K562 (cell line): ENCODE data around the gene ADARB2. TPM values are rescaled to one million over a fixed set of nuclear protein-coding genes. Genes with fewer than 3 reads are reported as not detected.

Experiments used
- ATAC-seq: fragments of 200-7000 bp; cut with Tn5 transposase; 3 replicates; pipeline ENCODE4 v1.9.1; 2020; ENCODE audit warnings: moderate library complexity
- BruUV-seq: library from RNA; stranded (reverse); fragments of 400-500 nt; replicated peaks from 2 replicates; lab custom pipeline; 2021; lab: Mats Ljungman, UMichigan
- CTCF ChIA-PET: fragments of 300-600 bp; formaldehyde crosslinking; extraction: SDS; loops from one replicate; lab custom pipeline; 2021; ENCODE audit warnings: low intra/inter-chr PET ratio; lab: Yijun Ruan, JAX
- POLR2A ChIA-PET: fragments of 300-600, 350-650 bp; sonication (Branson Sonifier 250); formaldehyde crosslinking; extraction: SDS; loops from one replicate; lab custom pipeline; 2021; ENCODE audit warnings: antibody characterized with exemption, inconsistent platforms; lab: Yijun Ruan, JAX
- DNase-seq, 4 experiments: peaks; one replicate each; pipeline versions ENCODE4 v3.0.0 to v3.0.0-alpha.2; 2011 to 2018; ENCODE audit warnings: low spot score in 3 of 4, mixed read lengths in 3 of 4; ENCODE audit errors: extremely low read depth in 1 of 4
- FAIRE-seq: peaks from 2 replicates; lab custom pipeline; 2011; peaks lifted over from hg19 to GRCh38; lab: Jason Lieb, UNC
- H2AFZ ChIP-seq: 2 replicates; pipeline ENCODE4 v1.6.0; 2011; ENCODE audit warnings: low read depth, low read length, control low read depth, inconsistent platforms
- H3K27ac ChIP-seq: fragments of 200-600 bp; 3 replicates; pipeline ENCODE4 v1.8.0; 2011; ENCODE audit warnings: low read depth, mild to moderate bottlenecking, control low read depth, inconsistent platforms, low read length, moderate library complexity, mixed read lengths; ENCODE audit errors: extremely low read depth
- H3K27me3 ChIP-seq, 2 experiments: fragments of 300-600 bp in 1 of 2; 2 replicates in 1 of 2; 3 replicates in 1 of 2; pipeline versions ENCODE4 v1.6.0 to v1.8.0; 2011; ENCODE audit warnings: inconsistent platforms in 2 of 2, low read length in 2 of 2, mild to moderate bottlenecking in 1 of 2, mixed read lengths in 1 of 2, moderate library complexity in 1 of 2; ENCODE audit not compliant: control insufficient read depth in 2 of 2, insufficient read depth in 2 of 2
- H3K36me3 ChIP-seq: fragments of 300-600 bp; 3 replicates; pipeline ENCODE4 v1.8.0; 2011; ENCODE audit warnings: mild to moderate bottlenecking, low read length, inconsistent platforms; ENCODE audit not compliant: control insufficient read depth, insufficient read depth
- H3K4me1 ChIP-seq, 2 experiments: fragments of 200-600 bp in 1 of 2; replicated peaks in 1 of 2; 2 replicates in 1 of 2; 3 replicates in 1 of 2; pipeline versions ENCODE4 v1.5.1 to v1.8.0; 2011; ENCODE audit warnings: inconsistent platforms in 2 of 2, low read length in 2 of 2, mild to moderate bottlenecking in 1 of 2, mixed read lengths in 1 of 2, moderate library complexity in 1 of 2; ENCODE audit not compliant: control insufficient read depth in 2 of 2, insufficient read depth in 2 of 2
- H3K4me2 ChIP-seq: 2 replicates; pipeline ENCODE4 v1.6.1; 2011; ENCODE audit warnings: low read length, control low read depth, inconsistent platforms, mixed read lengths; ENCODE audit not compliant: insufficient read depth
- H3K4me3 ChIP-seq: fragments of 200-600 bp; sonication (generic), shearing (Covaris generic); 2 replicates; pipeline ENCODE4 v1.5.1; 2016; ENCODE audit warnings: control low read depth, inconsistent platforms
- H3K79me2 ChIP-seq: fragments of 200-600 bp; 3 replicates; pipeline ENCODE4 v1.8.0; 2011; ENCODE audit warnings: low read length, inconsistent platforms; ENCODE audit not compliant: control insufficient read depth, insufficient read depth
- H3K9ac ChIP-seq, 2 experiments: 2 replicates each; pipeline versions ENCODE4 v1.6.0 to v1.6.1; 2011; ENCODE audit warnings: low read depth in 2 of 2, low read length in 2 of 2, control low read depth in 1 of 2, inconsistent platforms in 1 of 2, mild to moderate bottlenecking in 1 of 2, mixed read lengths in 1 of 2; ENCODE audit not compliant: insufficient read depth in 1 of 2
- H3K9me1 ChIP-seq: one replicate; pipeline ENCODE4 v1.6.0; 2011; ENCODE audit warnings: inconsistent platforms, mild to moderate bottlenecking, low read length, moderate library complexity; ENCODE audit not compliant: control insufficient read depth, insufficient read depth
- H3K9me3 ChIP-seq: replicated peaks from 2 replicates; pipeline ENCODE4 v1.5.1; 2011; ENCODE audit warnings: low read depth, low read length, inconsistent platforms; ENCODE audit not compliant: control insufficient read depth, insufficient read depth
- H4K20me1 ChIP-seq: replicated peaks from 2 replicates; pipeline ENCODE4 v1.6.1; 2011; ENCODE audit warnings: low read length, inconsistent platforms, mixed read lengths; ENCODE audit not compliant: control insufficient read depth, insufficient read depth
- ARNT ChIP-seq, 2 experiments: fragments of 450-650 bp; IDR thresholded peaks; 2 replicates each; pipeline ENCODE4 v1.6.1; 2016; ENCODE audit warnings: mild to moderate bottlenecking in 1 of 2
- CBX3 ChIP-seq, 2 experiments: IDR thresholded peaks; 1 replicate in 1 of 2; 2 replicates in 1 of 2; pipeline ENCODE4 v1.6.1; 2012; ENCODE audit warnings: inconsistent platforms in 2 of 2, low read length in 2 of 2, borderline replicate concordance in 1 of 2, control low read depth in 1 of 2
- CEBPG ChIP-seq, 3 experiments: fragments of 200-800 bp in 1 of 3; sonication (Bioruptor generic) in 1 of 3; sonication (generic) in 1 of 3; formaldehyde crosslinking in 1 of 3; IDR thresholded peaks in 2 of 3; conservative IDR thresholded peaks in 1 of 3; 2 replicates each; pipeline versions ENCODE4 v1.6.1 to v1.8.0; 2016 to 2022; ENCODE audit warnings: missing compliant biosample characterization in 2 of 3, missing genetic modification characterization in 2 of 3, mild to moderate bottlenecking in 1 of 3, missing genetic modification reagents in 1 of 3
- DACH1 ChIP-seq: fragments of 450-650 bp; IDR thresholded peaks from 2 replicates; pipeline ENCODE4 v1.6.1; 2018; ENCODE audit not compliant: partially characterized antibody
- FOXJ3 ChIP-seq: sonication (generic); formaldehyde crosslinking; IDR thresholded peaks from 2 replicates; pipeline ENCODE4 v1.4.0; 2020; ENCODE audit warnings: mild to moderate bottlenecking, missing genetic modification reagents
- KHSRP ChIP-seq: fragments of 450-650 bp; IDR thresholded peaks from 2 replicates; pipeline ENCODE4 v1.6.1; 2017
- NFIC ChIP-seq: fragments of 450-650 bp; IDR thresholded peaks from 2 replicates; pipeline ENCODE4 v1.6.1; 2017; ENCODE audit warnings: mild to moderate bottlenecking, inconsistent platforms
- NR1H2 ChIP-seq: sonication (generic); formaldehyde crosslinking; IDR thresholded peaks from 2 replicates; pipeline ENCODE4 v1.4.0; 2020; ENCODE audit warnings: mild to moderate bottlenecking, missing genetic modification reagents
- NR2F6 ChIP-seq: fragments of 450-650 bp; formaldehyde crosslinking; IDR thresholded peaks from 2 replicates; pipeline ENCODE4 v1.4.0; 2020; ENCODE audit warnings: mild to moderate bottlenecking
- PHF8 ChIP-seq: fragments of 200-600 bp; sonication (generic); IDR thresholded peaks from 2 replicates; pipeline ENCODE4 v1.6.1; 2012; ENCODE audit warnings: mixed run types, mild to moderate bottlenecking, inconsistent platforms, low read length, moderate library complexity, borderline replicate concordance
- SUPT5H ChIP-seq: fragments of 450-650 bp; IDR thresholded peaks from 2 replicates; pipeline ENCODE4 v1.6.1; 2016
- ZNF217 ChIP-seq: sonication (generic); formaldehyde crosslinking; IDR thresholded peaks from 2 replicates; pipeline ENCODE4 v1.8.0; 2022; ENCODE audit warnings: mild to moderate bottlenecking, missing genetic modification reagents
- ZNF347 ChIP-seq: fragments of 450-650 bp; formaldehyde crosslinking; IDR thresholded peaks from 2 replicates; pipeline ENCODE4 v1.4.0; 2020; ENCODE audit warnings: low read depth, mild to moderate bottlenecking, moderate library complexity
- ZNF398 ChIP-seq: fragments of 250-450 bp; sonication (Bioruptor Pico); IDR thresholded peaks from 2 replicates; pipeline ENCODE4 v1.8.0; 2021; ENCODE audit warnings: moderate library complexity, mild to moderate bottlenecking, inconsistent platforms
- ZNF431 ChIP-seq: sonication (generic); formaldehyde crosslinking; IDR thresholded peaks from 2 replicates; pipeline ENCODE4 v1.8.0; 2022; ENCODE audit warnings: mild to moderate bottlenecking, missing genetic modification reagents
- ZNF695 ChIP-seq: fragments of 450-650 bp; formaldehyde crosslinking; IDR thresholded peaks from 2 replicates; pipeline ENCODE4 v1.4.0; 2020; ENCODE audit warnings: mild to moderate bottlenecking, moderate library complexity
- ZNF79 ChIP-seq: fragments of 250-450 bp; sonication (Bioruptor Pico); IDR thresholded peaks from 2 replicates; pipeline ENCODE4 v1.4.0; 2020; ENCODE audit warnings: low read depth, mild to moderate bottlenecking, moderate library complexity
- WGBS: fragments of 100-300 bp; shearing (Covaris generic); methylation state at CpG from one replicate; pipeline ENCODE4 v1.1.6; 2016; ENCODE audit warnings: low coverage, mixed read lengths; ENCODE audit not compliant: insufficient coverage; ENCODE audit errors: missing lambda C conversion rate; 5-methylcytosine and 5-hydroxymethylcytosine counted together
- in situ Hi-C: fragments of 300-500 bp; cut with MboI; formaldehyde crosslinking; loops from 4 replicates; pipeline ENCODE4 v1.15.0; 2018; ENCODE audit warnings: inconsistent platforms, mixed read lengths
- intact Hi-C: fragments of 100-400 bp; cut with micrococcal nuclease; formaldehyde crosslinking; loops from 2 replicates; pipeline ENCODE4 v1.14.2; 2022
- polyA plus RNA-seq, 8 experiments: library from polyadenylated mRNA; depleted of rRNA in 4 of 8; stranded (reverse) in 5 of 8; unstranded in 3 of 8; fragments of >200 nt; fragmentation: Nextera tagmentation in 2 of 8; fragmentation: Illumina TruSeq in 1 of 8; extraction: Ambion mirVana in 2 of 8; extraction: Trizol in 1 of 8; gene quantifications; 2 replicates each; pipeline versions ENCODE4 v1.2.1 to v1.2.3, GENCODE V29; 2011 to 2014; ENCODE audit warnings: inconsistent platforms in 1 of 8, missing spikeins in 1 of 8
- total RNA-seq, 7 experiments: library from RNA; depleted of rRNA in 6 of 7; stranded (reverse); fragments of >200 nt in 6 of 7; fragmentation: Illumina TruSeq in 2 of 7; extraction: Trizol in 2 of 7; gene quantifications; 2 replicates each; pipeline versions ENCODE4 v1.2.1 to v1.2.3, GENCODE V29; 2011 to 2021; ENCODE audit warnings: low replicate concordance in 1 of 7
- TF ChIP-seq, protein P1 (sequence below): sonication (generic); formaldehyde crosslinking; IDR thresholded peaks from 2 replicates; pipeline ENCODE4 v1.8.0; 2022; ENCODE audit warnings: mild to moderate bottlenecking, missing genetic modification reagents
- TF ChIP-seq, protein P2 (sequence below): sonication (generic); formaldehyde crosslinking; IDR thresholded peaks from 2 replicates; pipeline ENCODE4 v1.5.0; 2020; ENCODE audit warnings: missing genetic modification reagents

ADARB2 gene
- total and polyA plus RNA-seq, 9 of the 15 experiments (the other 6 are each of a cell fraction or from before 2014, with no cell fraction given) = not detected

DNA sequence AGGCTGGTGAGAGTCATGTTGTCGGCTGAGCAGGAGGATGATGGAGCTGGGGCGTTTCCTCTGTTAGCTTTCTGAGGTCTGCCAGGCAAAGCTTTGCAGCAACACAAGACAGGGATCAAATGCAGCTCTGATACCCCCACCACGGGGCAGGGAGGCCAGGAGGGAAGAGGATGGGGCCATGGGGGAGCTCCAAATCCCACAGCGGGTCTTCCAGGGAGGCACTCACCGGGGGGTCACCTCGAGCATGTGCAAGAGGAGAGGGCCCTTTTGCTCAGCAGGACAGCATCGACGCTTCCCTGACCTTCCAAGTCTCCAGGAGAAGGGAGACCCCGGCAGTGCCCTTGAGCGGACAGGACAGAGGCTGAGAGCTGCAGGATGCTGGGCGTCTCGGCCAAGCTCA lies 553.6 kb downstream of the ADARB2 start:
- peaks cover 34% of the 10 kb centered on the region for H4K20me1 ChIP-seq
- H3K4me1 ChIP-seq = peaks cover 0 to 29% of the 10 kb centered on the region in 2 experiments; a peak in 2 of 5 replicates
- CTCF ChIA-PET = no interaction called here
- H3K27ac ChIP-seq = no peak overlapping the region
- no peaks in the 10 kb centered on the region for H3K36me3 ChIP-seq
- TF ChIP-seq NR1H2 (CRISPR knock-in tag) (no peak), NFIC (no peak), ZNF79 (no peak), ARNT (IDR thresholded peaks at IDR 0.05) (no peak), SUPT5H (no peak), ZNF695 (CRISPR knock-in tag) (no peak), PHF8 (no peak), ZNF398 (CRISPR knock-in tag) (no peak), ZNF347 (CRISPR knock-in tag) (no peak), ZNF431 (CRISPR knock-in tag) (no peak), DACH1 (no peak), NR2F6 (CRISPR knock-in tag) (no peak), CEBPG (CRISPR knock-in tag; IDR thresholded peaks at IDR 0.05) (no peak), CEBPG (tag; conservative IDR thresholded peaks at IDR 0.05 in 1 of 2, IDR thresholded peaks at IDR 0.05 in 1 of 2) (no peak), ZNF217 (CRISPR knock-in tag) (no peak), CBX3 (IDR thresholded peaks at IDR 0.05; ENCODE audit: borderline replicate concordance in 1 of 2, low read length in 2 of 2) (no peak), FOXJ3 (CRISPR knock-in tag) (no peak), KHSRP (no peak)
- TF ChIP-seq, protein P1, sequence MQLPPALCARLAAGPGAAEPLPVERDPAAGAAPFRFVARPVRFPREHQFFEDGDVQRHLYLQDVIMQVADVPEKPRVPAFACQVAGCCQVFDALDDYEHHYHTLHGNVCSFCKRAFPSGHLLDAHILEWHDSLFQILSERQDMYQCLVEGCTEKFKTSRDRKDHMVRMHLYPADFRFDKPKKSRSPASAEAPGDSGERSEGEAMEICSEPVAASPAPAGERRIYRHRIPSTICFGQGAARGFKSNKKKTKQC (CRISPR knock-in tag) = no peak
- TF ChIP-seq, protein P2, sequence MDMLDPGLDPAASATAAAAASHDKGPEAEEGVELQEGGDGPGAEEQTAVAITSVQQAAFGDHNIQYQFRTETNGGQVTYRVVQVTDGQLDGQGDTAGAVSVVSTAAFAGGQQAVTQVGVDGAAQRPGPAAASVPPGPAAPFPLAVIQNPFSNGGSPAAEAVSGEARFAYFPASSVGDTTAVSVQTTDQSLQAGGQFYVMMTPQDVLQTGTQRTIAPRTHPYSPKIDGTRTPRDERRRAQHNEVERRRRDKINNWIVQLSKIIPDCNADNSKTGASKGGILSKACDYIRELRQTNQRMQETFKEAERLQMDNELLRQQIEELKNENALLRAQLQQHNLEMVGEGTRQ = no peak
- DNase-seq (no peak), FAIRE-seq (no peak), ATAC-seq (no peak)
- H3K79me2 ChIP-seq = no peaks in the 10 kb centered on the region
- no peak overlapping the region; a peak in 1 of 4 replicates for H3K9ac ChIP-seq
- BruUV-seq = no TSS peak
- POLR2A ChIA-PET = interaction anchor here (1.3 to 3.8 kb wide), 2 partner anchors 10 to 23 kb away, joined by 3 to 11 read pairs; no protein-coding TSS in a partner anchor
- H3K4me3 ChIP-seq = no peak overlapping the region
- peaks cover 74 to 93% of the 10 kb centered on the region in 2 experiments for H3K27me3 ChIP-seq
- no peak overlapping the region for H2AFZ ChIP-seq
- intact Hi-C loops (no loop called here), in situ Hi-C loops (no loop called here)
- H3K4me2 ChIP-seq = no peak overlapping the region
- H3K9me3 ChIP-seq = no peaks in the 10 kb centered on the region
- WGBS = 7% methylated on average over 11 of the region's 12 CpGs
- no peaks in the 10 kb centered on the region for H3K9me1 ChIP-seq
